Activated T-helper 1 cell treated with Interleukin-2 at 50 U/mL for 16 hours (primary cell): ENCODE measurements around the gene COMMD10.
"Not testable (repeated sequence)": the region's sequence is repeated elsewhere in the genome, so short reads cannot be mapped to it uniquely, and the experiment has no call there.

Experiments
- DNase-seq: peaks from one replicate; pipeline ENCODE4 v3.0.0-alpha.2; 2020; ENCODE audit warnings: low read depth

Gene COMMD10

DNA sequence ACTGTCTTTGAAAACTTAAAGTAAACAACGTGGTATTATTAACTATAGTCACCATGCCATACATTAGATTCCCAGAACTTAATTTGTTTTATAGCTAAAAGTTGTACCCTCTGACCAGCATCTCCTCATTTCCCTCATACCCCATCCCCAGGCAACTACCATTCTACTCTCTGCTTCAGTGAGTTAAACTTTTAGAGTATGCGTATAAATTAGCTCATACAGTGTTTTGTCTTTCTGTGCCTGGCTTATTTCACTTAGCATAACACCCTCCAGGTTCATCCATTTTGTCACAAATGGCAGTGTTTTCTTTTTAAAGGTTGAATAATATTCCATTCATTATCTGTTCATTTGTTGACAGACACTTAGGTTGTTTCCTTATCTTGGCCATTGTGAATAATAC lies 14.2 kb downstream of the COMMD10 start:
- DNase-seq = no peak

DNA sequence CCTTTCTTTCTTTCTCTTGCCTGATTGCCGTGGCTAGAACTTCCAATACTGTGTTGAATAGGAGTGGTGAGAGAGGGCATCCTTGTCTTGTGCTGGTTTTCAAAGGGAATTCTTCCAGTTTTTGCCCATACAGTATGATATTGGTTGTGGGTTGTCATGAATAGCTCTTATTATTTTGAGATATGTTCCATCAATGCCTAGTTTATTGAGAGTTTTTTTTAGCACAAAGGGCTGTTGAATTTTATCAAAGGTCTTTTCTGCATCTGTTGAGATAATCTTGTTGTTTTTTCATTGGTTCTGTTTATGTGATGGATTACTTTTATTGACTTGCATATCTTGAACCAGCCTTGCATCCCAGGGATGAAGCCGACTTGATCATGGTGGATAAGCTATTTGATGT lies 20.1 kb downstream of the COMMD10 start:
- not testable (repeated sequence) for DNase-seq

DNA sequence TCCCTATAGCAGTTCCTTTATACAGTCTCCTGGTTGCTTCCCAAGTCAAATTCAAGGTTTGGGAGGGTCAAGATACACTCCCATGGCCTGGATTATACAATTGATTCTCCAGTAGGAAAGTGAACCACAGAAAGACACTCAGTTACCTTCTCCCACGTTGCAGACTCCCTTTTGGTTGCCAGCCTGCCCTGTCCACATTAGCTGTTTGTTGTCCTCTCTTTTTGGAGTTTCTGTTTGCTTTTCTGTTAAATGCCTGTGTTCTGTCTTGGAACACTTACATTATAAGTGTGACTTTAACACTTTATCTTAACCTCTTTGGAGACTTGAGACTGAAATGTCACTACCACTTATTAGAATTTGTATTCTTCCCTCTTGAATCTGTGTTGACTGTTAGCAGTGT lies 30.3 kb downstream of the COMMD10 start:
- DNase-seq = no peak

DNA sequence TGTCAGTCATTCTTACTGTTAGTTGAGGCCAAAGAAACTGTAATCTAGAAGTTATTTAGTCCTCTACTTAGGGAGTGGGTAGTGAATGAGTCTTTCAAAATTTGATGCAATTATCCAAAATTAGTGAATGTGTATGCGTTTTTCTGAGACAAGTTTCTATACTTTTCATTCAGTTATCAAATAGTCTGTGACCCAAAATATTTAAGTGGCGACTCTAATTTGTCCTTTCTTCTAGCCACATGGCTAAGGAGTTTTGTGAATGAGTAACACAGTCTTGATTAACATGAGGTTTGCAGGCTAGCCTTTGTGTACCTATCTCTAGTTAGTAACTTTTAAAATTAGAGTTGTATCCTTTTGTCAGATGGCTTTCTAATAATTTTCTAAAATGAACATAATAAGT lies 45.6 kb downstream of the COMMD10 start:
- no peak for DNase-seq

DNA sequence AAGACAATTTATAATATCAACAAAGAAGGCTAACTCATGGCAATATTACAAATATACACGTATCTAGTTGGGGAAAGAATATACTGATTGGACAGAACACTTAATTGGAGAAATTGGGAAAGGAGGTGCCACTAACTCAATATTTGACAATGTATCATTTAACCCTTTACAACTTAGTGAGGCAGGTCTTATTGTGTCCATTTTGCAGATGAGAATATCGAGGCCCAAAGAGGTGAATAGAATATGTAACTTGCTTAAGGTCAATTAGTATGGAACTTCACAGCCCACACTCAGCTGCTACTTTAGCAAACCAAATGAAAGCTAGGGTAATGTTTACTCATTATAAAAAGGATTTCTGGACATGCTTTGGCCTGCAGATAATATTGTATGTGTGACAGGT lies 46.2 kb downstream of the COMMD10 start:
- DNase-seq = no peak

DNA sequence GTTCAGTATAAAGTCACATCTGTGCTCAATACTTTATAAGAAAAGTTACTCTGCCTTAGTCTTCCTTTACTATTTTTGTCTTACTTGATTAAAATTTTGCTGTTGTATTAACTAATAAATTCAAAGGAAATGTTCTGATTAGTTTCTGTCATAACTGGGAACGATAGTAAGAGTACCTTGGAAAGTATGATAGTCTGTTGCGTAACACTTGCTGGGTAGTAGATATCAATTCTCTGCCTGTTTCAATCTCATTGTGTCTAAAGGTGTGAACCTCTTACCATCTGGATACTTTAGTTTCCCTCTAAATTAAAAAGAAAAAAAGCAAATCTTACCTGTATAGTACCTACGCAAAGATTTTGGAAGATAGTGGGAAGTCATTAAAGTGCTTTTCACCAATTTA lies 48.5 kb downstream of the COMMD10 start:
- DNase-seq = no peak

DNA sequence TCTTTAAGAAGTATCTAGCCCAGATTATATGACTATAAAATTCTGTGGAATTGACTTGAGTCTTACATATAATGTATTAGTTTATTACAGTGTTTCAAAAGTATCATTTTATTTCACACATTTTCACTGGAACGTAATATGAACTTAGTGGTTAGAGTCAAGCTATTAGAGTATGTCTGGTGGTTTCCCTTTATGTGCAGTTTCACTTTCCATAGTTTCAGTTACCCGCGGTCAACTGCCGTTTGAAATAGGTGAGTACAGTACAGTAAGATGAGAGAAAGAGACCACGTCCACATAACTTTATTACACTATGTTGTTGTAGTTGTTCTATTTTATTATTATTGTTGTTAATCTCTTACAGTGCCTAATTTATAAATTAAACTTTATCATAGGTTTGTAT lies 50.5 kb downstream of the COMMD10 start:
- DNase-seq = no peak

DNA sequence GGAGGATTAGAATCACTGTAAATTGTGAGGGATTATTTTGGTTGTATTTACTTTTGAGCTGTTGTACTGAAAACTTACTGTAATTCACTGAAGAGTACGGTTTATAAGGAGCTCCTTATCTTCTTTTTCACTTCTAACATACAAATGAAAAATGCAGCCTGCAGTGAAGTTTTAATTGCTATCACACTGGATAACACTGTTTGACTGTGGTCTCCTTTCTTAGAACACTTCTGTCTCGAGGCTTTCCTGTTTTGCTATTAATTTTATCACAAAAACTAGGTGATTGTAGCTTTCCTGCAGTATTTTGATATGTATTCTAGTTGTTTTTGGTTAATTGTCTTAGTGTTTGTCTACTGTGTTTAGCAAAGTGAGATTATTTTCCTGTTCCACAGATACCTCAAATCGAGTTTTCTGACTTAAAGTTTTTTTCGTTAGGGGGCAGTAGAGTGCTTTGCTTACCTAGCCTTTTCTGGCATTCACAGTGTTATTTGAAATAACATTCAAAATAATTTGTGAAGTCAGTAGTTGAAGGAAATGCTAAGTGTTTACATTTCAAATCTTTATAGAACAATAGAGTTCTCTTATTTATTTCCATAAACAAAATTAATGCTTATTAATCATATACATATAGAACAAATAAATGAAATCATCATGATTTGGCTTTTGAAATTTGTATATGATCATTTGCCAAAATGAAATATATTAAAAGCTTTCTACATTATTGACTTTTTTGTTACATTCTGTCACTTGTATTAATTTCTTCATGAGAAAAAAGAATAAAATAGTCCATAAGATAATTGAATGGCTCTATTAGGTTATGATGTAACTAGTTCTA lies 52.9 kb downstream of the COMMD10 start:
- DNase-seq = no peak

DNA sequence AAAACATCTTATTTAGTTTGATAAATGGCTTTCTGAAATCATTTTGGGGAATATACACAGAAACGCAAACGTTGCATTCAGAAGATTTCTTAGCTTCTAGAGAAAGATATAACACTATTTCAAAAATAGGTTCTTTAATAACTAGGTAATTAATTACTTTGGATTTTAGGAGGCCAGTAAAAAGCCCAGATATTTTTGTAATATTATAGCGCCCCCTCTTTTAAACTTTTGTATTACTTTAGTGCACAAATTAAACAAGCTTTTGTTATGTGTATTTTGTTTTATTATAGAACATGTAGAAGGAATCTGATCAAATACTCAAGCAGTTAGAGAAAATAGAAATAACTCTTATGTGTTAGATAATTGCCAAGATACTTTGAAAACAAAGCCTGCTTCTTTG lies 57.7 kb downstream of the COMMD10 start:
- DNase-seq = no peak

DNA sequence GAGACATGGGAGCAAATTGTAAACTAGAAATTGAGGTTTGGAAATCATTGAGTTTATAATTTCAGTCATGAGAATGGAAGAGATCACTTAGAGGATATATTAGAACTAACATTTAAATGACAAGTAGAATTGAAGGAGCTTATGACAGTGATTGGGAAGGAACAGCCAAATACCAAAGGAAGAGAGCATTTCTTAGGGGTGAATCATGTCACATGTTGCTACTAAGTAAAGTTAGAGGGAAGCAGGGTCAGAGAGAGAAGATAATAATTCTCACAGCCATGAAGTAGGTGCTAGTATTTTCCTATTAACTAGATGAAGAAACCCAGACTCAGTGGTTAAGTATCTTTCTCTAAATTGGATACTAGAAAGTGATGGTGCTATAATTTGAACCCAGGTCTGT lies 59.3 kb downstream of the COMMD10 start:
- DNase-seq = no peak

DNA sequence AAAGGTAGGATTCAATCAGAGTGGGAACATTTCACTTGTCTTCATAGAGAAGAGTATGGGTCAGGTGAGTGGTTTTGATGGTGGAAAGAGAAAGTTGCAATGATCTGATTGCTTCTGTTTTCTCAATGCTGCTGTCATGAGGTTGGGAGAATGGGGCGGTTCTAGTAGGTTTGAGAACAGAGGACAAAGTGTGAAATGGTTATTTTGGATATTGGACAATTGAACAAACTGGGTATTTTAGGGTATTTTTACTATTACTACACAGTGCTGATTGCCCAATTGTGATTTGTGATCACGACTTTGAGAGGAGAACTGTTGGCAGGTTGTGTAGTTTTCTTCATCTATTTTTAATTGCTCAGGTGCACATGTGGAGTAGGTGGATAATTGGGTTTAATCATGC lies 60.2 kb downstream of the COMMD10 start:
- DNase-seq = no peak

DNA sequence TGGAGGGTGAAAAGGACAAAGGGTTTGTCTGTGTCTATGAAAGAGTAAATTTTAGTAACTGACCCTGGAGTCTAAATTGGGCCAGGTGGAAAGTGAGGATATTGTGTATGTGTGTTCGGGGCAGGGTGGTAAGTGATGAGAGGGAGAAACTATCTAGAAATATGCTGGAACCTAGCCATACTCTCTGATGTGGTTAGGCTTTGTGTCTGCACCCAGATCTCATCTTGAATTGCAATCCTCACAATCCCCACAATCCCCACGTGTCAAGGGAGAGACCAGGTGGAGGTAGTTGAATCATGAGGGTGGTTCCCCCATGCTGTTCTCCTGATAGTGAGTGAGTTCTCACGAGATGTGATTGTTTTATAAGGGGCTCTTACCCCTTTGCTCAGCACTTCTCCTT lies 60.6 kb downstream of the COMMD10 start:
- no peak for DNase-seq

DNA sequence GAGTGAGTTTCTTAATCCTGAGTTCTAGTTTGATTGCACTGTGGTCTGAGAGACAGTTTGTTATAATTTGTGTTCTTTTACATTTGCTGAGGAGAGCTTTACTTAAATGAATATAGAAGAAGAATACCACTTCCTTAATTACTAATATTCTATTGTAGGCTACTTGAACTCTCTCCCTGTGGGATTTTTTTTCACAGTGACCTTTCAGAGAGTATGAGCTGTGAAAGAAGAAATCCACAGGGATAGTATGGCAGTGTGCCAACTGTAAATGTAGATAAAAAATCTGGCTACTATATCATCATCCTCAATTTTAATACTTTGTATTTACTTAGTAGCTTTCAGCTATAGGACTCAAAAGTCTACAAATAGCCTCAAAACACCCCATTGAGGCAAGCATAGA lies 67.3 kb downstream of the COMMD10 start:
- DNase-seq = no peak

DNA sequence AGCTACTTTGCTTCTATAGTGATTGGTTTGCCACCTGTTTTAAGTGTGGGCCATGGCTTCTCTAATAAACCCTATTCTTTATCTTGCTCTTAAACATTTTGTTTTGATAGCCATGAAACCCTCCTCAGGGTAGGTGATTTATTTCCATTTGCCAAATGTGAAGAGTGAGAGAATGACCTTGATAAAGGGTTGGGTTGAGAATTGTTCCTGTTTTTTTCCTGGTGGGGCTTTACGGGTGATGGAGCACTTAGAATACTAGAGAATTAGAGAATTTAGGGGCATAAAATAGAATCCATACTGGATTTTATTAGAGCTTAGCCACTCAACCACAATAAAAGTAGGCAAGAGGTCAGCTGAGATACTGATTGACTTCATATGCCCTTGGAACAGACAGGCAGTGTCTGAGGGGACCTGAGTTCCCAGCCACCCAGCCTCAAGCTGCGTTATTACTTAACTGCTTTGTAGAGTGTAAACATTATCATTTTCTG lies 68.9 kb downstream of the COMMD10 start:
- no peak for DNase-seq

DNA sequence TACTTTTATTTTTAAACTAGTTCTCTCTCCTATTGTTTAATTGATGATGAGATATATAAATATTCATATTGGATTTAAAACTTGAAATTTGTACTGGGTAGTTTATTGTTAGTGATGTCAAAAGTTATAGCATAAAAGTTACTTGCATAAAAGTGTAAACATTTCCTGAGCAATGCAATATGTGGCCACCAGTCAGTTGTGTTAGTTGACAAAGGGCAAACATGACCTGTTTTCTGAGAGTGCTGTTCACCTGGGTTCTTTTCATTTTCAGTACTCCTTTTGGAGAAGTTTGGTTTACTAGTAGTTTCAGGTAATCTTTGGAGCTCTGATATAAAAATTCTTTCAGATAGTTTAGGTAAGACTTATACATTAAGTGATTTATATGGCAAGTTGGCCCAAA lies 69.4 kb downstream of the COMMD10 start:
- no peak for DNase-seq

DNA sequence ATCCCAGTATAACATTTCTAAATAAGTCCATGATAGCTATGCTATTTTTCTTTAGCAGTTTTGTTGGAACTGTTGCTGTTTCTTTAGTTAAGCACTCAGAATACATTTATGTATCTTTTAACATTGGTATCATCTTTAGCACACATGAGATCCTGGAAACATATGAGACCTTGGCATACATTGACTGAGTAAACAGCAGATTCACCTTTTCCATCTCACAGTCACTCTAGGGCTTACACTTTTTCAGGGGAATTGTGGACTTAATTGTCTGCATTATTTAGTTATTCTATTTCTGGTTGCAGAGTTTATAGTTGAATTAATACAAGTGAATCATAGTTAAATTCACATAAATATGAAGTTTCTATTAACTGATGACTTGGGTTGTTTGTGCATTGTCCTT lies 70.1 kb downstream of the COMMD10 start:
- no peak for DNase-seq

DNA sequence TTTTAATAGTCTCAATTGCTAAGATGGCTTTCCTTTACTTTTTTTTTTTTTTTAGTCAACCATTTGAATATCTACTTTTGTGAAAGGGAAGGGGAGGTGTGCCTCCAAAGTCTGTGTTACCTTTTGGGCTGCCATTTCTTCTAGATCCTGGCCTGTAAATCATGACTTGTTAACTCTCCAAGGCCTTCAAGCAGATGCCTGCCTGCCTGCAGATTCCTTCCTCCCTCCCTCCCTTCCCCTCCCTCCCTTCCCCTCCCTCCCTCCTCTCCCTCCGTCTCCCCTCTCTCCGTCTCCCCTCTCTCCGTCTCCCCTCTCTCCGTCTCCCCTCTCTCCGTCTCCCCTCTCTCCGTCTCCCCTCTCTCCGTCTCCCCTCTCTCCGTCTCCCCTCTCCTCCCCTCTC lies 73.1 kb downstream of the COMMD10 start:
- DNase-seq = no peak

DNA sequence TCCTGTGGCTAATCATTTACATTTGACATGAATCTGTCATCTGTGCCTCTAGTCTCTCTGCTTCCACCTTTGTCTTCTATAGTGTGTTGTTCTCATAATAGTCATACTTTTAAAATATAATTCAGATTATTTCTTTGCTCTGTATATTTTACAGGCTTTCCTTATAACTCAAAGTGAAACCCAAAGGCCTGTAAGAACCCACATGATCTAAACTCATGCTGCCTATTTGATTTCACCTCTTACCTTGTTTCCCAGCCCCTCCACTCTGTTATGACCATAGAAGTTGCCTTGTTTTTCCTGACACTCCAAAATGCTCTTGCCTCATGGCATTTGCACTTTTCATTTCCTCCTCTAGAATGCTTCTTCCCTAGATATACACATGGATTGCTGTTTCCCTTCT lies 74.2 kb downstream of the COMMD10 start:
- DNase-seq = no peak

DNA sequence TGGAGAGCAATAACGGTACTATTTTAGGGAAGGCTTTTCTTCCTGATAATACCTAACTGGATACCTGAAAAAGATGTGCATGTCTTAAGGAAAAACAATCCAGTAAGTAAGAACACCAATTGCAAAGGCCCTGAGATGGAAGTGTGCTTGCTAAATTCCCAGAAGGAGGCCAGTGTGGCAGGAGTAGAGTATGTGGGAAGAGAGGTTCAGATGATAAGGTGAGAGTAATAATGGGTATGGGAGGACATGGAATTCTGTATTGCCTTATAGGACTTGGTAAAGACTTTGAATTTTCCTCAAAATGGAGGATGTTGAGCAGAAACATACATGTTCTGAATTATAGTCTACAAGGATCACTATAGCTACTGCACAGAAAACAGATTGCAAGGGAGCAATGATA lies 89.3 kb downstream of the COMMD10 start:
- DNase-seq = no peak

DNA sequence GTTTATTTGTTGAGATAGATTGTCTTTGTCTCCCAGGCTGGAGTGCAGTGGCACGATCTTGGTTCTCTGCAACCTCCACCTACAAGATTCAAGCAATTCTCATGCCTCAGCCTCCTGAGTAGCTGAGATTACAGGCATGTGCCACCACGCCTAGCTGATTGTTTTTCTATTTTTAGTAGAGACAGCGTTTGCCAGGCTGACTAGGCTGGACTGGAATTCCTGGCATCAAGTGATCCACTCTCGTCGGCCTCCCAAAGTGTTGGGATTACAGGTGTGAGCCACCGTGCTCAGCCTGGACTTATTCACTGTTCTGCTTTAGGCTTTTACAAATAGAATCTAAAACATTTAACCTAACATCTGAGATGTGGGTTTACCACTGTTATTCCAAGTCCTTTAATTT lies 91.3 kb downstream of the COMMD10 start:
- DNase-seq = no peak

DNA sequence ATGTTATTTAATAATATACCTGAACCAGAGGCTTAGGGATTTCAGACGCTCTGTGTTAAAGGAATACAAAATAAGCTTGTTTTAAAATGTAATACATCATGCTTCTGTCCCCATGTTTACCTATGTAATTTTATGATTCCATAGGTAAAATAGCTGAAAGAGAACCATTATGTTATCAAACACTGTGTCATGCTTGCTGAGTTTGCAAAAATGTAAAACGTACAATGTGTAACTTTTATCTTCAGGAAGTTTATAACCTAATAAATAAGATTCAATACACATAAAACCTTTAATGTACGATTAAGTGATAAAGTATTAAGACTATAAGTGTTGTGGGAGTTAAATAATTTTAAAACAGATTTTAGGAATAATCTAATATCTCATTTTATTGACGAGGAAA lies 94.1 kb downstream of the COMMD10 start:
- no peak for DNase-seq

DNA sequence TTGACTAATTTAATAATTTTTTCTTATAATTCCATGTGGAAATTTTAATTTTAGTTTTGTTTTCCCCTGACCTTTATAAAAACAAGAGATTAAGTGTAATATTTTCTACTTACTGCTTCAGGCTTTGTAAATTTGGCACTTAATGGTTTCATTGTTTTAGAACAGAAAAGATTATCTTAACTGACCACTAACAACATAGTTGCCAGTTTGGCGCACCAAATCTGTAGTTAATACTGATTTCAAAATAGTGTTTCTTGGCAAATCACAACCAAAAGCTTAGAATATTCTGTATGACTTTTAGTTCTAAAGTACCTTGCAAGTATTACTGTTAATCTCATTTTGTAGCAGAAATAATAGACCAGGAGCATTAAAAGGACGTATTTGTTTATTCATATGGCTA lies 124.3 kb downstream of the COMMD10 start:
- no peak for DNase-seq

DNA sequence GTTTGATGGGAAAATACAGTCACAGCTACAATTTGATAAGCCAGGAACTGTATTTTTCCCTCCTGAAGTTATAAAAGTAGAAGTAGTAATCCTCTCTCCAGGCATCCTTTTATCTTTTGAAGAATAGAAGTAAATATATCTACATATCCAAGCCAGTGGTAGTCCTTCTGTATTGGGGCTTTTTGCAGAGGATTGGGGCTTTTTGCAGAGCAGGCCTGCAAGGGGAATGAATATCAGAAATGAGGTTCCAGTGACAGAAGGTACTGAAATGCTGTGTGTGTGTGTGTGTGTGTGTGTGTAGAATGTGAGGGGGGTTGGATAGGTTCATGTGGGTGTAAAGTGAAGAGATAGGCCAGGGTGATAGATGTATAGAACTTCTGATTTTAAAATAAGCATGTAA lies 127.4 kb downstream of the COMMD10 start:
- no peak for DNase-seq

DNA sequence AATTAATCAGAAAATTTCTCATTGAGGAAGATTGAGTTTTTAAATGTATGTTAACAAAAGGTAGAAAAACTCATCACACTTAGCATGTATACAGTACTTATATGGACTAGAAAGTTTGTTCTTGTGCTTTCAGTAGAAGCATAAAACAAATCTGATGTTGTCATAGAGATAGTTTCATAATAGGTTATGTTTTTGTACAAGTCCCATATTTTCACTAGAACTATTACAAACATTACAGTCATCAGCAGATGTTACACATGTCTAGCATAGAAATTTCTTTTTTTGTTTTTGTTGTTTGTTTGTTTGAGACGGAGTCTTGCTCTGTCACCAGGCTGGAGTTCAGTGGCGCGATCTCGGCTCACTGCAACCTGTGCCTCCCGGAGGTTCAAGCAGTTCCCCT lies 131.4 kb downstream of the COMMD10 start:
- no peak for DNase-seq
